SKM-1 treated with dmso at 0.1 percent for 144 hours (cell line): ENCODE data around the gene BRIP1.
"Not testable (repeated sequence)": the region's sequence is repeated elsewhere in the genome, so short reads cannot be mapped to it uniquely, and the experiment has no call there.

Experiments
- DNase-seq: peaks from one replicate; lab custom pipeline; 2025; ENCODE audit not compliant: unreplicated experiment; lab: John Stamatoyannopoulos, UW

Gene BRIP1

DNA sequence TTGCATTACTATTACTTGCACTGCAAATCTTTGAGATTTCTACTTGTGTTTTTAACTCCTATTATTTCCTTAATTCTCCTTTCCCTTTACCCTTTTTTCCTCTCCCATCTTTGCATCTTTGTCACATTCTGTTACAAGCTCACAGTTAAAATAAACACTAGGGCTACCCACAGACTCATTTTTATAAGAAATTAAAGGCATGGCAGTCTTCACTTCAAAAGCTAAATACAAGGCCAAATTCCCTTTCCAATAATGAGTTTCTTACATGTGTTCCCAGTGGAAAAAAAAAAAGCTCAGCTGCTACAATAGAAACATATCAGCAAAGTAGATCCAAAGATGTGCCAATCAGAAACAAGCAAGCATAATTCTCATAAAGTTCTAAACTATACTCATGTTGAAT lies 3.7 kb upstream of the BRIP1 start:
- no peak for DNase-seq

DNA sequence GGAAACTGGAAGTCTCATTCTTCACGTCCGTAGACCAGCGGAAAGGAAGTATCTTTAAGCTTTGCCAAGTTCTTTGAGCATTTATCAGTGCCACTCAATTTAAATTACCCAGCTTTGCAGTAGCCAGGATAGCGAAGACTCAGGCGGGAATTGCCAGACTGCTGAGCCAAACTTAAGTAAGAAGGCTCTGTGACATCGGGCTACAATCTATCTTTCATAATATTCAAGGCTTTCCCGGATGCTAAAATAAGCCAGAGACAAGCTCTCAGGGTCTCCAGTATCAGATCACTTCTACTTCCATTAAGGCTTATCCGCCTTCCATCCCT lies 436 bp upstream of the BRIP1 start:
- DNase-seq: no peak

DNA sequence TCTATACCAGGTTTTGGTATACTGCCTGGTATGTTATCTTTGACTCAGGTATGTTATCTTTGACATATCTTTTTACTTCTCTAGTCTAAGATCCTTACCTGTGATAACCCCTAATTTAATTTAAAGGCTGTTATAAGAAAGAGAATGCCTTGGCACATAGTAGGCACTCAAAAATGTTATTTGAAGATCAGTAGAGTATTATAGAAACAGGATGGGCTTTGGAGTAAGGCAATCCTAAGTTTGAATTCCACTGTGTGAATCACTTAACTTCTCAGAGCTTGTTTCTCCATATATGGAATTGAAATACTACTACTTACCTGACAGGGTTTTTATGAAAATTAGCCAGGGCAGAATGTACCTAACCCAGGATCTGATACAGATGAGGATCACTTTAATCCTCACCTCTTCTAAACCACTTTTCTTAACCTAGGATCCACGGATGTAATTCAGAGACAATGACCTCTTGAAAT lies 1.2 kb downstream of the BRIP1 start:
- no peak for DNase-seq

DNA sequence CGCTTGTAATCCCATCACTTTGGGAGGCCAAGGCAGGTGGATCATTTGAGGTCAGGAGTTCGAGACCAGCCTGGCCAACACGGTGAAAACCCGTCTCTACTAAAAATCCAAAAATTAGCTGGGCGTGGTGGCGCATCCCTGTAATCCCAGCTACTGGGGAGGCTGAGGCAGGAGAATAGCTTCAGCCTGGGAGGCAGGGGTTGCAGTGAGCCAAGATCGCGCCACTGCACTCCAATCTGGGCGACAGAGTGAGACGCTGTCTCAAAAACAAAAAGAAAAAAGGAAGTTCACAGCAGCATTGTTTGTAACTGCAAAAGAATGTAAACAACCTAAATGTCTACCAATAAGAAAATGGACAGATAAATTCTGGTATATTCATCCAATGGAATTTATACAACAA lies 2.9 kb downstream of the BRIP1 start:
- DNase-seq: not testable (repeated sequence)

DNA sequence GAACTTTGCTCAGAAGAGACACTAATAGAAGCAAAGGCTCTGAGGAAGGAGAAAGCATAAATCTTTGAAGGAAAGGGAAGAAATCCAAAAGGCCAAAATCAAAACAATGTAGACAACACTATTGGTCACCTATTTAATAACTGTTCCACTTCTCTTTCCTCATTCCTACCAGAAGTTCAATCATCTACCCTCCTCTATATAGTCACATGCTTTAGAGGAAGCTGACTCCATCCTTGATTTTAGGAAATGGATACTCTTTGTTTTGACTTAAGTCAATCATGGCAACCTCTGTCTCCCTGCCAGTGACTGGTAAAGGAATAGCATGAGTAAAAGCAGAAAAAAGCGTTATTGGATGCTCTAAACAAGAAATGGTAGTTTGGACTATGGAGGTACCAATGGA lies 7.3 kb downstream of the BRIP1 start:
- no peak for DNase-seq

DNA sequence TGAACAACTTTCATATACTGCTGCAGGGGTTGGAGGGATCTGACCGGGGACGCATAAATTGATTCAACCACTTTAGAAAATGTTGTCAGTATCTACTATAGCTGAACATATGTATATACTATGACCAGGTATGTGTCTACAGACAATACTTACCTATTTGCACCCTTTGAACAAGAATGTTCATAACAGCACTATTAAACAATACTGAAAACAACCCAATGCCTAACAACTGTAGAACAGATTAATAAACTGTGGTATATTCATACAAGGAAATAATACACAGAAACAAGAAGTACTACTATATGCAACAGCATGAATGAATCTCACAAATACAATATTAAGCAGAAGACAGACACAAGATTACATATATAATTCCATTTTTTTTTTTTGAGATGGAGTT lies 10.5 kb downstream of the BRIP1 start:
- no peak for DNase-seq

DNA sequence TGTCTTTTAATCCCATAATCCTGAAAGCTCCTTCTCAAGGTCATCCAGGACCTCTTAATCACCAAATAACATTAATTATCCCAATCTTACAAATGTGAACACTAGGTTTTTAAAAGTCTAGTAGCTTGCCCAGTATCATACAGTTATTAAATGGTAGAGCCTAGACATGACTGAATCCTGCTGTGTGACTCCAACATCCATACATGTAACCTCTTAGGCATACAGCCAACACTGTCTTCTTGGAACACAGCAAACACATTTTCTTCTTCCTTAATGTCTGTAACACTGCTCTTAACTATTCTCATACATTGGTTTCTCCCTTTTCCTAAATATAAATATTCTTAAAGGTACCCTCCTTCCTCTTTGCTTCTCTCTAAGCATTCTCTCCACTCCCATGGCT lies 13.7 kb downstream of the BRIP1 start:
- no peak for DNase-seq

DNA sequence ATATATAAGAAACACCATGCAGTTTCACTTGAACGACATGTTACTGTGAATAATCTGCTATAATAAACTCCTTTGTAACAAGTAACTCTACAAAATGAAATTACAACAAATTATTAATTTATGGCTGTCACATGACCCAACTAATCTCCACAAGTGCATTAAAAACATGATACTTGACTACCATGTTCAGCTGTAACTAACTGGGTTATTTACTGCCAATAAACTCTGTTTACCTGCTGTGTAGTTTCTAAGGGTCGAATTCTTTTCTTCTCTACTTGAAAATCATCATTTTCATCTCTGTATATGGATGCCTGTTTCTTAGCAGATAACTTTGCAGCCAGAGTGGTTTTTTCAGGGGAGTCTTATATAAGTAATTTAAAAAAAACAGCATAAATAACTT lies 14.4 kb downstream of the BRIP1 start:
- no peak for DNase-seq

DNA sequence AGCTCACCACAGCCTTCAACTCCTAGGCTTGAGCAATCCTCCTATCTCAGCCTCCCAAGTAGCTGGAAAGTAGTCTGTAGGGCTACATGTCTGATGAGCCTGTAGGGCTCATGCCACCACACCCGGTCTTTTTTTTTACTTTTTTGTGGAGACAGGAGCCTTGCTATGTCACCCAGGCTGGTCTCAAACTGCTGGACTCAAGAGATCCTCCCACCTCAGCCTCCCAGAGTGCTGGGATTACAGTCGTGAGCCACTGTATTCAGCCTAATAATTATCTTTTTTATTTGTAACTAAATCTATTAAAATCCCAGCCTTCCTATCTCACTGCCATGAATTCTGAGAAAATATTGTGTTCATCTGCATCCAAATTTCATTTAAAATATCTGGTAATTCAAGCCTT lies 15.1 kb downstream of the BRIP1 start:
- no peak for DNase-seq

DNA sequence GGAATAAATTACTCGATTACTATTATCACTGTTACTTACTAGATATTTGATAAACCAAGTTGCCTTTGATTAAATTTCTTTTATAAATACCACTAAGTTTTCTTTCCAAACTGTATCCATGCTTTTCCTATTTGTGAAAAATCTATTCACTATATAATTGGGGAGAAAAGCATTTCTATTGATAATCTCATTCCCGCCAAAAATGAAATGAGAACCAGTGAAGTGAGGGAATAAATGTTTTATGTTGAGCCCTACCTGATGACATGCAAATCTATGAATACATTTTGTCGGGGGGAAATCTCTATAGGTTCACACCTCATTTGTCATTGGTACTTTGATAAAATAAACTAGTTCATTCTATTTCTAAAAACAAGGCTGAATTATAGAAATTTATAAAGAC lies 15.7 kb downstream of the BRIP1 start:
- DNase-seq: no peak

DNA sequence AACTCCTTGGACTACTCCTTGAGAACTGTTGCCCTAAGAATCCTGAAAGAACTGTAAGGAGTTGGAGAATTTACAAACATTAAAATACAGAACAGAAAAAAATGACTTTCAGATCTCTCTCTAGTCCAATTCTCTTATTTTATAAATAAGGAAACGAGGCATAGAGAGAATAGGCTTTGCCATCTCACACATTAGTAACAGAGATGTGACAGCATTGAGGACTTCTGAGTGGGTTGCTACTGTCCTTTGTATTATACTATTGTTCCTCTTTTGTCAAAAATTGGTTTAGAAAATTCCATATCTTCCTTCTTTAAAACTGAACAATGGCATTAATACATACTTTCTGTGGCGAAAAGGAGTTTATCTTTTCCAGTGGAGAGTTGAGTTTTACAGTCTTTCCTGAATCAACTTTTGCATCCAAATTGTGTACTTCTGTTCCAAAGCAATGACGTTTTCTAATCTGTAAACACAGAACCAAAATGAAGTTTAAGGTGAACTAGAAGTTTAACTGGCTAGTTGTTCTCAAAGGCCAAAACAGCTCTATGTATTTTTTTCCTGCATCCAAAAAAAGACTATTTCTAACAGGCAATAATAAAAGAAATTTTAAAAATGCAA lies 16.5 kb downstream of the BRIP1 start:
- DNase-seq: no peak

DNA sequence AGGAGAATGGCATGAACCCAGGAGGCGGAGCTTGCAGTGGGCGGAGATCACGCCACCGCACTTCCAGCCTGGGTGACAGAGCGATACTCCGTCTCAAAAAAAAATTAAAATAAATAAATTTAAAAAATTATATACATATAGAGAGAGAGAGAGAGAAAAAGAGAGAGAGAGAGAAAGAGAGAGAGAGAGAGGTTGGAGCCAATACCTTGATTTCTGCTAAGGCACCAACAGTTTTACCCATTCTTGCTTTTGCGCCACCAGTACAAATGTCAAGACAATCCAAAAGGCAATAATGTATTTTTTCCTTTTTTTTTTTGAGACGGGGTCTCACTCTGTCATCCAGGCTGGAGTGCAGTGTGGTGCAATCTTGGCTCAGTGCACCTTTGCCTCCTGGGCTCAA lies 17.2 kb downstream of the BRIP1 start:
- DNase-seq: no peak

DNA sequence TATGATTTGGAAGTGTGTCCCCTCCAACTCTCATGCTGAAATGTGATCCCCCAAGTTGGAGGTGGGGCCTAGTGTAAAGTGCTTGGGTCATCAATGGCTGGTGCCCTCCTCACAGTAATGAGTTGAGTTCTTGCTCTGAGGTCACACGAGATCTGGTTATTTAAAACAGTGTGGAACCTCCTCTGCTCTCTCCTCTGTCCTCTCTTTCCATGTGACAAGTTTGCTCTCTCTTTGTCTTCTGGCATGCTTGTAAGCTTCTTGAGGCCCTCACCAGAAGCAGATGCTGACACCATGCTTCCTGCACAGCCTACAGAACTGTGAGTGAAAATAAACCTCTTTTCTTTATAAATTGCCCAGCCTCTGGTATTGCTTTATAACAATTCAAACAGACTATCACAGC lies 19.9 kb downstream of the BRIP1 start:
- DNase-seq: no peak

DNA sequence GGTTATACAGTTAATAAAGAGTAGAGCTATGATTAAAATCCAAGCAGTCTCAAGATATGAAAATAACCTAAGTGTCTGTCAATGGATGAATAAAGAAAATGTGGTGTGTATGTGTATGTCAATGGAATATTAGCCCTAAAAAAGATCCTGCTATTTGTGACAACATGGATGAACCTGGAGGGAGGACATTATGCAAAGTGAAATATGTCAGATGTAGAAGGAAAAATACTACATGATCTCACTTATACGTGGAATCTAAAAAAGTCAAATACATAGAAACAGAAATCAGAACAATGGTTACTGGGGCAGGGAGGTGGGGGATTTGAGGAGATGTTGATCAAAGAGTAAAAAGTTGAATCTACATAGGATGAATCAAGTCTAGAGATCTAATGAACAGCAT lies 20.4 kb downstream of the BRIP1 start:
- DNase-seq: no peak

DNA sequence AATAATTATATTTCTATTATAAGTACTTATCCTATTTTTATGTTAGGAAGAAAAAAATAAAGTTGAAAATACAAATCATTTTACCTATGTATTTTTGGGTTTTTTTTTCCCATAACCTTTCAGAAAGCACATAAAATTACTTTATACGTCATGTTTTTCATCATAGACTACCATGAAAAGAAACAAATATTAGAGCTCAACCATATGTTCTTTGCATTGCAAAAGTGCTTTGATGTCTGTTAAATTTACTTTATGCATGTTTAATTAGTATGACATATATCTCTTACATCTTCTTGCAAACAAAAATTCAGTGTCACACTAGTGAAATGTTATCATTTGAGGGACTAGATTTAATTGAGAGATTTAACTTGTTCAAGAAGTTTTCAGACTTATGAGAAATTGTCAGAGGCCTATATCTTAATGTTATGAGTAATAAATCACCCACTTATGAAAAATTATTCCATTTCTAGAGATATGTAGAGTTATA lies 24.0 kb downstream of the BRIP1 start:
- DNase-seq: no peak

DNA sequence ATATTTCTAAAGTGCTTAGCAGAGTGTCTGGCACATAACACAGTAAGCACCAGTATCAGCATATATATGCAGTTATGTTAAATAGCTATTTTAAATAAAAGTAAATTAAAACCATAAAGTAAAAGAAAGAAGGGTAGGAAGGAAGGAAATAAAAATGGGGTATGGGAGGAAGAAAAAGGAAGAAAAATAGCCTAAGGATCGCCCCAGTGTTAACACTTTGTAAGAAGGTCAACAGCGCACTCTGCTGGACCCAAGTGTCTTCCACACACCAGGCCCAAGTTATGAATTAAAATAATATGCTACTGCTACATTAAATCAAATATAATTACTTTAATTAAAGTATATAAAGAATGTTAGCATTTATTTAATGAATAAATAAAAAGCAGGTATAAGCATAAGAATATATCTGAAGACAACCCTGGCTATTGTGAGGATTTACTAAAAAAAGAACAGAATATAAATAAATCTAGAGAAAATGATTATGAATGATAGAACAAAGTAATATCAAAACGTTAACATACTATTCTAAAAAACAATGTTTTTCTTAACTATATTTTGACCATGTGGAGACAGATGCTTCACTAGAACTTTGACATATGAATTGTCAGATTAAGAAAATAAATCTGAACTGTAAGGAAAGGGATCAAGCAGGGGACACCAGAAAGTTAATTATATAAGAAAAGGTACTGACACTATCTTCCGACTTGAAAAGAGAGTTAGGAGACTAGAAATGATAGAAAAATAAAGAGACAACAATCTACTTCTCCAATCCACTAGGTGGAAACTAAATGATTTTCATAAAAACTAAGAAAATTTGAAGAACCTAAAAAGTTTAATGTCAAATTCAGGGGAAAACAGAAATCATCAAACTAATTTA lies 25.9 kb downstream of the BRIP1 start:
- DNase-seq: peak; percentile 10

DNA sequence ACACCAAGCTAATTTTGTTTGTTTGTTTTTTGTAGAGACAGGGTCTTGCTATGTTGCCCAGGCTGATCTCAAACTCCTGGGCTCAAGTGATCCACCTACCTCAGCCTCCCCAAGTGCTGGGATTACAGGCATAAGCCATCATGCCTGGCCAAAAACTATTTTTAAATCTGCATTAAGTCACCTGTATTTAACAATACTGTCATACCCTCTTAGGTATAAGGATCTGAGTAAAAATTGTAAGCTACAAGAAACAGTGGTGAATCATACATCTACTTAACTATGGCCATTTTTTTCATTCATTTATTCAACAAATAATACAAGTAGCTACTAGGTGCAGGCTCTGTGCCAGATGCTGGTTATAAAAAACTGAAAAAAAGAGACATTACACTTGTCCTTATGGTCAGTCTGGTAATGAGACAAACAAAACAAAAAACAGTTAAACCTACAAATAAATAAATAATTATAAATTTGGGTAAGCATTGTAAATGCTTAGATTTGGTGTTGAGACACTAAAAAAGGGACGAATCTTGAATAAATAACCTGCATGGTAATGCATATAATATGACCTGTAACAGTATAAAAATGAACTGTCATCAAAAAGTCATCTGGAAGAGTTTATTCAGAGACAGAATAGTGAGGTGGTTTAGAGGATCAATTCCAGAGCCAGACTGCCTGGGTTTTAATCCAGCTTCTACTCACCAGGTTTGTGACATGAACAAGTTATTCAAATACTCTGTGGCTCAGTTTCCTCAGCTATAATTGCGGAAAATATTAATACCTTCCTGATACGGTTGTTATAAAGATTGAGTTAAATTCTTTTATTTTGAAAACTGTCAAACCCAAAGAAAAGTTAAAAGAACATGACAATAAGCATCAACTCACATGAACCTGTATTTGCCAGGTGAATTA lies 26.8 kb downstream of the BRIP1 start:
- DNase-seq: no peak

DNA sequence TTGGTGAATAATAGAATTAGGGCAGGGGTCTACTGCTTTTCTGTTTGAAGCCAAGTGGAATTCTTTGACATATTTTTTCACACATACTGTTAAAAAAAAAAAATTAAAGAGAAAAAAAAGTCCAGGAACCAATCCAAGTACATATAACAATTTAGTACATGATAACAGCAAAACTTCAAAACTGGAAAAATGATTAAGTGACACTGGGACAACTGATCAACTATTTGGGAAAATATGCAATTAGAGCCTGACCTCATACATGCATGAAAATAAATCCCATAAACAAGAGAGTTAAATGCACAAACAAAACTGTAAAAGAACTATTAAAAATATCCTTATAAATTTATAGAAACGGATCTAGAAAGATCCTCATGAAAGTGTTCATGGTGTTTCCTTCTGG lies 27.7 kb downstream of the BRIP1 start:
- no peak for DNase-seq

DNA sequence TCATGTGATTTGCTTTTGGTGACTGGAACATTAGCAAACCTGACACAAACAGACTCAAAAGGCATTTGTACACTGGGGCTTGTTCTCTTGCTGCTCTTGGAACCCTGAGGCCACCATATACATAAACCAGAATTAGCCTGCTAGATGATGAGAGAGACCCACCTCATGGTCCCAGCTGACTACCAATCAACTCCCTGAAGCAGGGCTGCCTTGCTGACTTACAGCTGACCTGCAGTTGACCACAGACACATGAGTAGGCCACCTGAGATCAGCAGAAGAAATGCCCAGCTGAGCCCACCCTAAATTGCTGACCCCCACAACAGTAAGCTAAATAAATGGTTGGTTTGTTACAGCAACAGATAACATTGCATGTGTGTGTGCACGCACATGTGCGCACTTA lies 28.7 kb downstream of the BRIP1 start:
- no peak for DNase-seq

DNA sequence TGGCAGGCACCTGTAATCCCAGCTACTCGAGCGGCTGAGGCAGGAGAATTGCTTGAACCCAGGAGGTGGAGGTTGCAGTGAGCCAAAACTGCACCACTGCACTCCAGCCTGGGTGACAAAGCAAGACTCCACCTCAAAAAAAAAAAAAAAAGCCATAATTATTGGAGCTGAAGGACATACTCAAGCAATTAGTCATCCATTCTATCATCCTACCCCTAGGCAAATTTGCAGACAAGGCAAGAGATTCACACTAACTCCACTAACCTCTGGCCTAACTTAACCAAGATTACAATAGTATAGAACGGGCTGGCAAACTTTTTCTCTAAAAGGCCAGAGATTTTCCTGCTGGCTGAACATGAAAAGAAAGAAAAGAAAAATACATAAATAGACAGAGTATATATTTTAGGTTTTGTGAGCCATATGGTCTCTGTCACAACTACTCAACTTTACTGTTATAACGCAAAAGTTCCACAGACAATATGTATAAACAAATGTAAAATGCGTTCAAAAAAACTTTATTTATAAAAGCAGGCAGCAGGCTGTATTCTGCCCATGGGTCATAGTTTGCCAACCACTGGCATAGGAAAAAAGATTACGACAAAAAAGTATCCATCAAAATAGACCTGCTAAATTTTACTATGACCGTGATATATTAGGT lies 29.7 kb downstream of the BRIP1 start:
- no peak for DNase-seq

DNA sequence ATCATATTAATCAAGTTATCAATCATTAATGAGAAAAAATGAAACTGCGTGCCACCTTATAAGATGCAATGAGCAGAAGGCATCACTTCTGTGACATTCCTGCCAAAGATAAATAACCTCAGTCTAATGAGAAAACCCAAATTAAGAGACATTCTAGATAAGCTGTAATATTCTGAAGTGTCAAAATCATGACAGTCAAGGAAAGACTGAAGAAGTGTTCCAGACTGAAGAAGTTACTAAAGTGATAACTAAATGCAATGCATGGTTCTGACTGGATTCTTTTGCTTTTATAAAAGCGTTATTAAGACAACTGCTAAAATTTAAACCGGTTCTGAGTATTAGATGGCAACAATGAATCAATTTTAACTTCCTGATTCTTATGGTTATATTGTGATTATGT lies 30.9 kb downstream of the BRIP1 start:
- no peak for DNase-seq
